OCI-LY1 (cell line): ENCODE data around the gene TEX52.

Experiments
- EZH2 ChIP-seq: fragments of 200-600 bp; sonication (generic), shearing (Covaris generic); IDR thresholded peaks from 2 replicates; pipeline ENCODE4 v1.8.0; 2017; ENCODE audit warnings: borderline replicate concordance, mixed run types, mild to moderate bottlenecking, antibody characterized with exemption, low read length, moderate library complexity, mixed read lengths
- TF ChIP-seq, protein P1 (sequence below): fragments of 200-600 bp; sonication (generic), shearing (Covaris generic); IDR thresholded peaks from 2 replicates; pipeline ENCODE4 v1.5.1; 2017; ENCODE audit warnings: mild to moderate bottlenecking, antibody characterized with exemption, low read length, moderate library complexity, mixed read lengths

DNA sequence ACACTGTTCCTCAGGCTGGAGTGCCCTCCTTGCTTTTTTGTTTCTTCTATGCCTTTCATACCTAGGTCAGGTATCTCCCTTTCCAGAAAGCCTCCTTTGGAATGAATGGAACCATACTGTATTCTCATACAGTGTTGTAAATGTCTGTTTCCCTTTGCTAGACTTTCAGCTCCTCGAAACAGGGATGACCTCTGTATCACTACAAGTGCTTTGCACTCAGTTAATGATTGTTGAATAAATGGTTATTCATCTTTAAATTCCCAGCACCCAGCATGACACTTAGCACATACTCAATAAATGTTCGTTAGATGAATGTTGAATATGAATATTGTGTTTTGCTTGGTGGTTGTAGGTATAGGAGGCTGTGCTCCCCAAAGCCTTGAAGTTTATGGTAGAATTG, 28.0 kb upstream of the TEX52 start:
- TF ChIP-seq, protein P1, sequence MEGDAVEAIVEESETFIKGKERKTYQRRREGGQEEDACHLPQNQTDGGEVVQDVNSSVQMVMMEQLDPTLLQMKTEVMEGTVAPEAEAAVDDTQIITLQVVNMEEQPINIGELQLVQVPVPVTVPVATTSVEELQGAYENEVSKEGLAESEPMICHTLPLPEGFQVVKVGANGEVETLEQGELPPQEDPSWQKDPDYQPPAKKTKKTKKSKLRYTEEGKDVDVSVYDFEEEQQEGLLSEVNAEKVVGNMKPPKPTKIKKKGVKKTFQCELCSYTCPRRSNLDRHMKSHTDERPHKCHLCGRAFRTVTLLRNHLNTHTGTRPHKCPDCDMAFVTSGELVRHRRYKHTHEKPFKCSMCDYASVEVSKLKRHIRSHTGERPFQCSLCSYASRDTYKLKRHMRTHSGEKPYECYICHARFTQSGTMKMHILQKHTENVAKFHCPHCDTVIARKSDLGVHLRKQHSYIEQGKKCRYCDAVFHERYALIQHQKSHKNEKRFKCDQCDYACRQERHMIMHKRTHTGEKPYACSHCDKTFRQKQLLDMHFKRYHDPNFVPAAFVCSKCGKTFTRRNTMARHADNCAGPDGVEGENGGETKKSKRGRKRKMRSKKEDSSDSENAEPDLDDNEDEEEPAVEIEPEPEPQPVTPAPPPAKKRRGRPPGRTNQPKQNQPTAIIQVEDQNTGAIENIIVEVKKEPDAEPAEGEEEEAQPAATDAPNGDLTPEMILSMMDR = no peak
- TF ChIP-seq EZH2 = no peak
